Retina (tissue), 1 donor: Measurements from ENCODE around the gene DCC.

Experiments used
- DNase-seq: peaks from one replicate; pipeline ENCODE4 v3.0.0-alpha.2; 2016

The DCC gene

GRCh38 chr18:52701219-52701935 lies 361.4 kb downstream of the DCC start:
- DNase-seq: no peak

- no peak for DNase-seq
Observed at GRCh38 chr18:52715421-52715820, 375.4 kb downstream of the DCC start.

GRCh38 chr18:52715991-52716390 lies 376.0 kb downstream of the DCC start:
- DNase-seq: peak; percentile 23

- peak; percentile 47 for DNase-seq
Observed at GRCh38 chr18:52716973-52717372, 377.0 kb downstream of the DCC start.

- DNase-seq: no peak
Observed at GRCh38 chr18:52722904-52723303, 382.9 kb downstream of the DCC start.

- no peak for DNase-seq
Observed at GRCh38 chr18:52723550-52723970, 383.6 kb downstream of the DCC start.

GRCh38 chr18:52730972-52731619 lies 391.1 kb downstream of the DCC start:
- no peak for DNase-seq

GRCh38 chr18:52738946-52739345 lies 398.9 kb downstream of the DCC start:
- no peak for DNase-seq

- DNase-seq: no peak
Observed at GRCh38 chr18:52746986-52747385, 407.0 kb downstream of the DCC start.

- DNase-seq: no peak
Observed at GRCh38 chr18:52747869-52748268, 407.9 kb downstream of the DCC start.

GRCh38 chr18:52748343-52748742 lies 408.3 kb downstream of the DCC start:
- no peak for DNase-seq

- DNase-seq: no peak
Observed at GRCh38 chr18:52749542-52749941, 409.5 kb downstream of the DCC start.

- DNase-seq: no peak
Observed at GRCh38 chr18:52750995-52751394, 411.0 kb downstream of the DCC start.

GRCh38 chr18:52764316-52764715 lies 424.3 kb downstream of the DCC start:
- no peak for DNase-seq

- DNase-seq: no peak
Observed at GRCh38 chr18:52766002-52766545, 426.1 kb downstream of the DCC start.

- no peak for DNase-seq
Observed at GRCh38 chr18:52781113-52781512, 441.1 kb downstream of the DCC start.

- DNase-seq: no peak
Observed at GRCh38 chr18:52791321-52791720, 451.3 kb downstream of the DCC start.

GRCh38 chr18:52812834-52813233 lies 472.8 kb downstream of the DCC start:
- DNase-seq: no peak

GRCh38 chr18:52813635-52814416 lies 473.8 kb downstream of the DCC start:
- no peak for DNase-seq

GRCh38 chr18:52815651-52816050 lies 475.7 kb downstream of the DCC start:
- no peak for DNase-seq

GRCh38 chr18:52816121-52816520 lies 476.1 kb downstream of the DCC start:
- DNase-seq: no peak

GRCh38 chr18:52822160-52822559 lies 482.2 kb downstream of the DCC start:
- DNase-seq: no peak

- DNase-seq: no peak
Observed at GRCh38 chr18:52824126-52824525, 484.1 kb downstream of the DCC start.

- DNase-seq: no peak
Observed at GRCh38 chr18:52826994-52827393, 487.0 kb downstream of the DCC start.
